Stomach (tissue), 9 donors: ENCODE data around the gene DCLK2. TPM values are rescaled to one million over a fixed set of nuclear protein-coding genes. Genes with fewer than 3 reads are reported as not detected.
A peak's percentile ranks its signal among the peaks of the same experiment; 100 is the strongest.

Experiments used
- DNase-seq, 2 donors: peaks; one replicate each; pipeline versions ENCODE4 v3.0.0 to v3.0.0-alpha.2; 2013 to 2019
- H3K27ac ChIP-seq, 5 donors: fragments of 200-600 bp in 4 of 5; sonication (generic) in 4 of 5; one replicate each; pipeline ENCODE4 v1.5.1; 2013 to 2019; ENCODE audit warnings: mild to moderate bottlenecking in 1 of 5, moderate library complexity in 1 of 5
- H3K27me3 ChIP-seq, 3 donors: fragments of 200-600 bp; sonication (generic); one replicate each; pipeline ENCODE4 v1.5.1; 2017 to 2019; ENCODE audit warnings: mixed run types in 1 of 3
- H3K36me3 ChIP-seq, 4 donors: fragments of 200-600 bp; sonication (generic); 1 replicate in 3 of 4; 2 replicates in 1 of 4; pipeline ENCODE4 v1.5.1; 2016 to 2019
- H3K4me1 ChIP-seq, 4 donors: fragments of 200-600 bp; sonication (generic); one replicate each; pipeline ENCODE4 v1.5.1; 2016 to 2019
- H3K4me3 ChIP-seq, 4 donors: fragments of 200-600 bp; sonication (generic) in 3 of 4; one replicate each; pipeline ENCODE4 v1.5.1; 2016 to 2019; ENCODE audit warnings: mild to moderate bottlenecking in 1 of 4
- H3K9me3 ChIP-seq, 4 donors: fragments of 200-600 bp; sonication (generic); one replicate each; pipeline ENCODE4 v1.5.1; 2016 to 2019
- EP300 ChIP-seq: sonication (generic); formaldehyde crosslinking; IDR thresholded peaks from one replicate; pipeline ENCODE4 v1.6.1; 2017; ENCODE audit warnings: antibody characterized with exemption
- POLR2A ChIP-seq, 4 donors: fragments of 450-650 bp; IDR thresholded peaks; one replicate each; pipeline ENCODE4 v1.6.1; 2016; ENCODE audit warnings: antibody characterized with exemption in 4 of 4, control low read depth in 2 of 4, mild to moderate bottlenecking in 1 of 4, moderate library complexity in 1 of 4
- POLR2AphosphoS5 ChIP-seq, 3 donors: sonication (generic); formaldehyde crosslinking; IDR thresholded peaks; one replicate each; pipeline ENCODE4 v1.6.1; 2016; ENCODE audit warnings: antibody characterized with exemption in 3 of 3
- WGBS, 5 donors: extraction: QIAGEN DNeasy Blood & Tissue Kit in 3 of 5; methylation state at CpG; one replicate each; pipeline versions ENCODE4 v1.1.5 to v1.1.7; 2013 to 2018; 5-methylcytosine and 5-hydroxymethylcytosine counted together
- intact Hi-C: fragments of 100-400 bp; cut with DNase I; formaldehyde crosslinking; loops from one replicate; pipeline ENCODE4 v1.15.1; 2023; ENCODE audit warnings: low total_unique reads
- polyA plus RNA-seq, 3 donors: library from polyadenylated mRNA; stranded (reverse); fragments of 200-250 nt; gene quantifications; one replicate each; pipeline ENCODE4 v1.2.3, GENCODE V29; 2013
- total RNA-seq, 5 donors: library from RNA; depleted of rRNA; stranded (reverse); fragments of >200 nt; gene quantifications; one replicate each; pipeline versions ENCODE4 v1.1.0 to v1.2.3, GENCODE V29; 2014 to 2016
- TF ChIP-seq, protein P1 (sequence below), 7 experiments: fragments of 450-650 bp in 4 of 7; fragments of 200-600 bp in 3 of 7; sonication (generic) in 3 of 7; IDR thresholded peaks; one replicate each; pipeline ENCODE4 v1.5.1; 2016 to 2019; ENCODE audit warnings: antibody characterized with exemption in 7 of 7, control low read depth in 2 of 7, mild to moderate bottlenecking in 1 of 7
- donor health status: healthy with polysubstance abuse.
- donor health status: Bipolar disorder and iron deficiency.
- donor health status: healthy.

Gene DCLK2
- total and polyA plus RNA-seq, 8 donors: 0.61 to 16.3 (median 1.7) TPM

DNA sequence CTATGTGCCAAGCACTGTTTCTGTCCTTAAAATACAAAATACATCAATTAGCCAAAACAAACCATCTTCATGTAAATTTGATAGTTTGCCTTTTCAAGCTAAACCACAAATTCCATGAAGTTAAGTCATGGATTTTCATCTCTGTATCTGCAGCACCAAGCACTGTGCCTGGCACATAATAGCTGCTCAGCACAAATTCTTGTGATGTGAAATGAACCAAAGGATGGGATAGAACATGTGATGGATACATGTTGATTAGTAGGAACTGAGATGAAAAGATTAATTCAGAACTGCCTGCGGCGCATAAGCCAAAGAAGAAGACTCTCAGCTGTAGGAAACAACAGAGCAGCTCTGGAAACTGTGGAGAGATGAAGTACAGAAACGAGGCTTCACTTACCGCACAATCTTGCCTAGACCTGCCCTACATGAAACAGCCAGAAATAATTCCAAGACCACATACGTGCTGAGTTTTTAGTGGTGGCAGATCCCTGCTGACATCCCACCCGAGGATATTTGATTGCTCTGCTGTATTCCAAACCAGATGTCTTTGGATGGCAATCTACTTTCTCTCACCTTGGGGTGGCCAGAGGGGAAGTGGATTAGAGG lies 40.9 kb upstream of the DCLK2 start:
- Histone ChIP-seq H3K4me1 (no peaks in the 10 kb centered on the region), H3K27ac (no peak overlapping the region), H3K27me3 (no peaks in the 10 kb centered on the region), H3K36me3 (no peaks in the 10 kb centered on the region), H3K4me3 (no peak overlapping the region), H3K9me3 (no peaks in the 10 kb centered on the region)
- no peak for DNase-seq
- intact Hi-C loops: no loop called here
- WGBS, 5 donors: 72 to 78% (median 75%) methylated on average over 6 of the region's 6 CpGs
- no peak for TF ChIP-seq EP300
- no peak for TF ChIP-seq POLR2AphosphoS5 (IDR thresholded peaks at IDR 0.05)
- no peak for TF ChIP-seq POLR2A (IDR thresholded peaks at IDR 0.05)
- TF ChIP-seq, protein P1, sequence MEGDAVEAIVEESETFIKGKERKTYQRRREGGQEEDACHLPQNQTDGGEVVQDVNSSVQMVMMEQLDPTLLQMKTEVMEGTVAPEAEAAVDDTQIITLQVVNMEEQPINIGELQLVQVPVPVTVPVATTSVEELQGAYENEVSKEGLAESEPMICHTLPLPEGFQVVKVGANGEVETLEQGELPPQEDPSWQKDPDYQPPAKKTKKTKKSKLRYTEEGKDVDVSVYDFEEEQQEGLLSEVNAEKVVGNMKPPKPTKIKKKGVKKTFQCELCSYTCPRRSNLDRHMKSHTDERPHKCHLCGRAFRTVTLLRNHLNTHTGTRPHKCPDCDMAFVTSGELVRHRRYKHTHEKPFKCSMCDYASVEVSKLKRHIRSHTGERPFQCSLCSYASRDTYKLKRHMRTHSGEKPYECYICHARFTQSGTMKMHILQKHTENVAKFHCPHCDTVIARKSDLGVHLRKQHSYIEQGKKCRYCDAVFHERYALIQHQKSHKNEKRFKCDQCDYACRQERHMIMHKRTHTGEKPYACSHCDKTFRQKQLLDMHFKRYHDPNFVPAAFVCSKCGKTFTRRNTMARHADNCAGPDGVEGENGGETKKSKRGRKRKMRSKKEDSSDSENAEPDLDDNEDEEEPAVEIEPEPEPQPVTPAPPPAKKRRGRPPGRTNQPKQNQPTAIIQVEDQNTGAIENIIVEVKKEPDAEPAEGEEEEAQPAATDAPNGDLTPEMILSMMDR (IDR thresholded peaks at IDR 0.05): no peak

DNA sequence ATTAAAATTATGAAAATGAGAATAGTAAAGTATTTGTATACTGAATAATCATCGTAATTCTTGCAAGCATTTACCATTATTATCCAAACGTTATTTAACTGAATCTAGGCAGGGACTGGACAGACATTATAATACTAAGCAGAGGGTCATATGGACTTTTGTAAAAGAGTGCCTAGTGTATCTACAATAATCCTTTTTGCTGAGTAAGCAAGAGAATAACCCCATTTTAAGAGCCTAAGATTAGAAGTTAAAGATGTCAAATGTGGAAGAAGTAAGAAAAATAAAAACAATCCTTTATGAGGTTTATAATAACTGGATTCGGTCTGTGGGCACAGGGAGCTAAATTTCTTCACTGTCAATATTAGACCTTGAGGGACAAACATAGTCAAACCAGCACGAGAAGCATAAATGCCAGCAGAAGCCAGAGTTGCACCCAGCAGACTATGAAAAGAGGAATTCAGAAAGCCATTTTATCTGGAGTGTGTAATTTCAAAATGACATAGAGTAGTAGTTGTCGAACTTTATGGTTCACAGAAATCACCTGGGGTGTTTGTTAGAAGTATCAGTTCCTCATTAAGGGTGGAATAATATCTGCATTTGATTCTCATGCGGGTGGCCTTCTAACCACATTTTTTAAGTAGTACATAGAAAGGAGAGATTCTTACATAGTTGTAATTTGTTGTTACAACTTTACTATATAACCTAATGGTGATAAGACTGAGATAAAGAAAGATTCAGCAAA lies 39.7 kb upstream of the DCLK2 start:
- intact Hi-C loops: no loop called here
- Histone ChIP-seq H3K36me3 (no peaks in the 10 kb centered on the region), H3K4me1 (no peaks in the 10 kb centered on the region), H3K9me3 (no peaks in the 10 kb centered on the region), H3K4me3 (no peak overlapping the region), H3K27me3 (no peaks in the 10 kb centered on the region), H3K27ac (no peak overlapping the region)
- no peak for DNase-seq
- 67 to 79% (median 77%) methylated on average over 6 of the region's 6 CpGs for WGBS, 5 donors
- TF ChIP-seq POLR2A (IDR thresholded peaks at IDR 0.05): no peak
- TF ChIP-seq EP300: no peak
- TF ChIP-seq, protein P1 (IDR thresholded peaks at IDR 0.05): no peak
- no peak for TF ChIP-seq POLR2AphosphoS5 (IDR thresholded peaks at IDR 0.05)

DNA sequence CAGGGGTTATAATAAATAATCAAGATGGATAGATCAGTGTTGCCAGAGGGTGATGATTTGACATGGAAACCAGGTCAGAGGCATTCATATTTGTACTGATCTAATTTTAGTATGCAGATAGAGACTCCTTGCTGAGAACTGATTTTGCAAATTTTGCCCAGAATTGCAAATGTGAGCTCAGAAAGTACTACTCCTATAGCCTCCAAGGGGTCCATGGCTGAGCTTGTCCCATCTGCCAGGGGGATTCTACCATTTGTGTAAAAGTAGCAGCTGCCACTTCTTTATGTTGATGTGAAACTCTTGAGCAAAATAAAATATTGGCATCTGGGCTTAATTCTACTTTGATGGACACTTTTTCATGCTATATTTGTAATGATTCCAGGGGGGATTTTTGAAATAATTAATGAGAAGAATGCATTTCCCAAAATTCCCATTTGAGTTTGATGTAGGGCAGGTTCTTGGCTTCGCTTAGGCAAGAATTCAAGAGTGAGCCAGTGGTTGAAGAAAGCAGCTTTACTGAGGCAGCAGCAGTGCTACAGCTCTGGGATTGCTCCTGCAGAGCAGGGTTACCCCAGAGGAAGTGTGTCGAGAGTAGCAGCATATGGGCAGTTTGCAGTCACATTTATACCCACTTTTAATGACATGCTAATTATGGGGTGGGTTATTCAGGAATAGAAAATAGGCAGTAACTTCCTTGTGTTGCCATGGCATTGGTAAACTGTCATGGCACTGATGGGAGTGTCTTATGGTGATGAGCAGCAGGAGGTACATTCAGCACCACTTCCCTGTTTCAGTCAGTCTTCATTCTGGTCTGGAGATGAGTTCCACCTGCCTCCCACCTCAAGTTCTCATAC lies 38.7 kb upstream of the DCLK2 start:
- WGBS, 5 donors: 59 to 74% (median 68%) methylated on average over 2 of the region's 2 CpGs
- H3K4me1 ChIP-seq: no peaks in the 10 kb centered on the region
- no peak for TF ChIP-seq EP300
- TF ChIP-seq, protein P1 (IDR thresholded peaks at IDR 0.05): no peak
- TF ChIP-seq POLR2AphosphoS5 (IDR thresholded peaks at IDR 0.05): no peak
- TF ChIP-seq POLR2A (IDR thresholded peaks at IDR 0.05): no peak
- H3K36me3 ChIP-seq: no peaks in the 10 kb centered on the region
- no peak overlapping the region for H3K4me3 ChIP-seq
- no peaks in the 10 kb centered on the region for H3K27me3 ChIP-seq
- intact Hi-C loops: no loop called here
- no peak overlapping the region for H3K27ac ChIP-seq
- no peaks in the 10 kb centered on the region for H3K9me3 ChIP-seq
- peak in 1 of 2 donors; percentile 9 for DNase-seq

DNA sequence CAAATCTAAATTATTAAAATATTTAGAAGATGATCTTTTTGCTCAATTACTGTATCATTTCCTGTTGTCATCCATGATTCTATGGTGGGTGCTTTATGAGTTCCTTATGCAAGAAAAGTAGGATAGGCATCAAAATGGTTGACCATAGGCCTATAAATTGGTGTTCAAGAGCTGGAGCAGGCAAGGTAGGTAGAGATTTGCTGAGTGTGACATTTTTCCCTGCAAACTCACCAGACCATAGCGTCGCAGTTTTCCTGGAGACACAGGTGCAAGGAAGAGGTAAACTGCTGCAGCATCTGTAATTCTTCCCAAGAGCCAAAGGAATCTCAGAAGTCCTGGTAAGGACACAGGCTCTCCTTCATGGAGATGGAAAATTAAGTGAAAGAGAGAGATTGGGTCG lies 33.7 kb upstream of the DCLK2 start:
- WGBS, 5 donors: 86 to 93% (median 87%) methylated on average over 3 of the region's 3 CpGs
- no peaks in the 10 kb centered on the region for H3K9me3 ChIP-seq

More for the DNA sequence above, 33.7 kb upstream of the DCLK2 start:
- DNase-seq: no peak
- H3K4me3 ChIP-seq: no peak overlapping the region
- TF ChIP-seq EP300: no peak
- no peak for TF ChIP-seq POLR2A (IDR thresholded peaks at IDR 0.05)
- TF ChIP-seq, protein P1 (IDR thresholded peaks at IDR 0.05): no peak
- TF ChIP-seq POLR2AphosphoS5 (IDR thresholded peaks at IDR 0.05): no peak
- no peak overlapping the region for H3K27ac ChIP-seq
- H3K4me1 ChIP-seq: no peaks in the 10 kb centered on the region
- no peaks in the 10 kb centered on the region for H3K27me3 ChIP-seq
- intact Hi-C loops: no loop called here
- H3K36me3 ChIP-seq: no peaks in the 10 kb centered on the region
